Measurements from ENCODE around the gene FANCD2OS. TPM values are rescaled to one million over a fixed set of nuclear protein-coding genes. Genes with fewer than 3 reads are reported as not detected.

The FANCD2OS gene, protein sequence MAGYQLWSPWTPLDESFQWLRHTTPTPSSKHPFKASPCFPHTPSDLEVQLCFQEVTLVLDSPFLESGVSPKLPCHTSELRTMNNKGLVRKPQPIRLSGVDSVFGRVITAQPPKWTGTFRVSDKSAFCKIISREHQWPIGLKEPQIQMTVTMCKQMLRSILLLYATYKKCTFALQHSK
- not detected for total RNA-seq

DNA sequence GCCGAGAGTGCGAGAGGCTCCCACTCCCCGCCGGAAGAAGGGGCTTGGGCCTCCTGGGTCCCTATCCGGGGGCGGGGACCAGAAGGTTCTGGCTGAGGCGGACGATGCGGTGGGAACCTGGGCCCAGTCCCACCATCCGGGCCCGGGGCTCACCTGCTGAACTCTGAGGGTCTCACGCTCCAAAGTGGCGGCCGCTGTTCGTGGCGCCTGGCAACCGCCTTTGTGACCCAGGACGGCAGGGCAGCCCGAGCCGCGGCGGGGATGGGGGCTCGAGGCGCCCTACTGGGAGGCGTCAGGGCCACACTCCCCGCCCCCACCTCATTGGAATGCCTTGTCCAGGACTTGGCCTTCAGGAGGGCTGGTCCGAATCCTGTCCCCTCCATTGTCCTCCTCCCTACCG lies at the start of gene FANCD2OS:
FANCD2OS (minus strand) TSS at position 165 of the 400 bp plus-strand sequence. CDS start 3,481 bp downstream, outside the sequence.
- WGBS, 2 donors, result 51 to 66% methylated on average over 7 to 27 of the region's 28 CpGs
- Histone ChIP-seq H3K4me1 (no peaks in the 10 kb centered on the region), H3K27ac (no peak within 1 kb of the TSS), H3K4me3 (replicated peaks in 1 of 3) (no peak within 1 kb of the TSS), H3K27me3 (no peaks in the 10 kb centered on the region), H3K36me3 (no peaks in the 10 kb centered on the region), H3K9me3 (no peaks in the 10 kb centered on the region)
- no peak for DNase-seq
- intact Hi-C loops (cut with DNase I), result no loop called here
- no peak for TF ChIP-seq POLR2A (IDR thresholded peaks at IDR 0.05)
- TF ChIP-seq, protein P1, sequence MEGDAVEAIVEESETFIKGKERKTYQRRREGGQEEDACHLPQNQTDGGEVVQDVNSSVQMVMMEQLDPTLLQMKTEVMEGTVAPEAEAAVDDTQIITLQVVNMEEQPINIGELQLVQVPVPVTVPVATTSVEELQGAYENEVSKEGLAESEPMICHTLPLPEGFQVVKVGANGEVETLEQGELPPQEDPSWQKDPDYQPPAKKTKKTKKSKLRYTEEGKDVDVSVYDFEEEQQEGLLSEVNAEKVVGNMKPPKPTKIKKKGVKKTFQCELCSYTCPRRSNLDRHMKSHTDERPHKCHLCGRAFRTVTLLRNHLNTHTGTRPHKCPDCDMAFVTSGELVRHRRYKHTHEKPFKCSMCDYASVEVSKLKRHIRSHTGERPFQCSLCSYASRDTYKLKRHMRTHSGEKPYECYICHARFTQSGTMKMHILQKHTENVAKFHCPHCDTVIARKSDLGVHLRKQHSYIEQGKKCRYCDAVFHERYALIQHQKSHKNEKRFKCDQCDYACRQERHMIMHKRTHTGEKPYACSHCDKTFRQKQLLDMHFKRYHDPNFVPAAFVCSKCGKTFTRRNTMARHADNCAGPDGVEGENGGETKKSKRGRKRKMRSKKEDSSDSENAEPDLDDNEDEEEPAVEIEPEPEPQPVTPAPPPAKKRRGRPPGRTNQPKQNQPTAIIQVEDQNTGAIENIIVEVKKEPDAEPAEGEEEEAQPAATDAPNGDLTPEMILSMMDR (IDR thresholded peaks at IDR 0.05), result no peak

DNA sequence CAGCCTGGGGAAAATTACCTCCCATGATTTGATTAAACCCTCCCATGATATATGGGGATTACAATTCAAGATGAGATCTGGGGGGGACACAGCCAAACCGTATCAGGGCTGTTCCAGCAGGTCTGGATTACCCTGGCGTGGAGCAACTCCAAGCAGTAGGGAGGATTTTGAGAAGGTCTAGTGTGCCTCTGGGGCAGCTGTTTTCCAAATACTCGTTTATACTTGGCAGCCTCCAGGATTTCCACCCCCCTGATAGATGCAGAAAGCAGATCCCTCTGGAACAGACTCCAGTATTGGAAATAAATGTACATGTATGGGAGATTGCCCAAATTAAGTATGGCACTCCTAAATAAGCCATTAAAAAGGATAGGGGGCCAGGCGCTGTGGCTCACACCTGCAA lies 49.0 kb upstream of the FANCD2OS start:
- DNase-seq, result no peak
- no peak overlapping the region for H3K27ac ChIP-seq
- no peaks in the 10 kb centered on the region for H3K4me1 ChIP-seq
- WGBS, 2 donors, result 70 to 71% methylated on average over 4 of the region's 4 CpGs
- TF ChIP-seq POLR2A (IDR thresholded peaks at IDR 0.05), result no peak
- TF ChIP-seq, protein P1 (IDR thresholded peaks at IDR 0.05), result no peak
- H3K9me3 ChIP-seq, result no peaks in the 10 kb centered on the region
- no peak overlapping the region for H3K4me3 ChIP-seq (replicated peaks in 1 of 3)
- intact Hi-C loops (cut with DNase I), result no loop called here
- H3K27me3 ChIP-seq, result no peaks in the 10 kb centered on the region
- peaks cover 7 to 14% of the 10 kb centered on the region in 2 donors for H3K36me3 ChIP-seq

DNA sequence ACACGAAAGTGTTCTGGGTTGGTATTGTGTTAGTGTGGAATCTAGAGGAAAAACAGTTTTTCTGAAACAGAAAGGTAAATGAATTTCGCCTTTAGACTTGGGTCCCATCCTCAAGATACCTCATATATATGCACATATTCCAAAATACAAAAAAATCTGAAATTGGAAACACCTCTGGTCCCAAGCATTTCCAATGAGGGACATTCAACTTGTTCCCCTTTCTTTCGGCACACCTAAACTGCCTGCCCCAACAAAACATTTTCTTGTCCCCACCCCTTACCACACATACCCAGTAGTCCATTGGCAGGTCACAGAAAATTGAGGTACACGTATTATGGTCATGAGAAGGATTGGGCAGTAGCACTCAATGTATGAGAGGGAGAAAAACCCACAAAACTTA lies 47.6 kb upstream of the FANCD2OS start:
- no peaks in the 10 kb centered on the region for H3K9me3 ChIP-seq
- H3K4me1 ChIP-seq, result no peaks in the 10 kb centered on the region
- WGBS, 2 donors, result 93 to 97% methylated on average over 4 of the region's 4 CpGs
- no peak overlapping the region for H3K27ac ChIP-seq
- H3K36me3 ChIP-seq, result peaks cover 7 to 28% of the 10 kb centered on the region in 2 donors
- H3K4me3 ChIP-seq (replicated peaks in 1 of 3), result no peak overlapping the region
- no peak for DNase-seq
- TF ChIP-seq, protein P1 (IDR thresholded peaks at IDR 0.05), result no peak
- no peak for TF ChIP-seq POLR2A (IDR thresholded peaks at IDR 0.05)
- no peaks in the 10 kb centered on the region for H3K27me3 ChIP-seq
- intact Hi-C loops (cut with DNase I), result no loop called here

DNA sequence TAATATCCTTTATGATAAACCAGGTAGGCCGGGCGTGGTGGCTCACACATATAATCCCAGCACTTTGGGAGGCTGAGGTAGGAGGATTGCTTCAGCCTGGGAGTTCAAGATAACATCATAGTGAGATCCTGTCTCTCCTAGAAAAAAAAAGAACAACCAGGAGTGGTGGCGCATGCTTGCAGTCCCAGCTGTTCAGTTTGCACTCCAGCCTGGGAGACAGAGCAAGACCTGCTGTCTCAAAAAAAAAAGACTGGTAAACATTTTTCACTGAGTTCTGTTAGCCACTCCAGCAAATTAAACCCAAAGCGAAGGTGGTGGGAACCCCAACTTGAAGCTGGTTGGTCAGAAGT lies 47.0 kb upstream of the FANCD2OS start:
- intact Hi-C loops (cut with DNase I), result no loop called here
- Histone ChIP-seq H3K4me3 (replicated peaks in 1 of 3) (no peak overlapping the region), H3K9me3 (no peaks in the 10 kb centered on the region), H3K27ac (no peak overlapping the region), H3K4me1 (no peaks in the 10 kb centered on the region), H3K27me3 (no peaks in the 10 kb centered on the region), H3K36me3 (peaks cover 12 to 33% of the 10 kb centered on the region in 2 donors)
- 90 to 97% methylated on average over 4 of the region's 4 CpGs for WGBS, 2 donors
- no peak for DNase-seq
- TF ChIP-seq, protein P1 (IDR thresholded peaks at IDR 0.05), result no peak
- TF ChIP-seq POLR2A (IDR thresholded peaks at IDR 0.05), result no peak

DNA sequence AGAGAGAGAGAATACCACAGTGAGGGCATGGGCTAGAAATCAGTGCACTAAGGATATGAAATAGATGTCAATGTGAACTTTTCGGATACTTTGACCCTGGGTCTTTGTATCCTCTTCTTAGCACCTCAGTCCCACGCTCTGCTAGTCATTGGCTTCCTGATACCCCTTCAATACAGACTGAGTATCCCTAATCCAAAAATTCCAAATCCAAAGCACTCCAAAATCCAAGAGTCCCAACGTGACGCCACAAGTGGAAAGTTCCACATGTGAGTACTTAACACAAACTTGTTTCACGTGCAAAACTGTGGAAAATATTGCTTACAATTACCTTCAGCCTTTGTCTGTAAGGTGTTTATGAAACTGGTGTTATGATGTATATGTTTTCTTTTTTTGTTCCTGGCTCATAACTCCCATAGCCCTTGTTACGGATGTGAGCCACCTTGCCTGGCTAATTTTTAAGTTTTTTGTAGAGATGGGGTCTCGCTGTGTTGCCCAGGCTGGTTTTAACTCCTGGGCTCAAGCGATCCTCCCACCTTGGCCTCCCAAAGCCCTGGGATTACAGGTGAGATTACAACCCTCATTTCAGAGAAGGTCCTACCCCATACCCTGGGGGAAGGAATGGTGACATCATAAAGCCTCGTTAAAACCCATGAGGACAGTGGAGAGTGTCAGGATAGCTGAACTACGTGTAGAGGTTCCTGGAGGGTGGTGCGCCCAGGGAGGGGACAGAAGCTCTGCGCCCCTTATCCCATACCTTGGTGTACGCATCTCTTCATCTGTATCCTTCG lies 46.5 kb upstream of the FANCD2OS start:
- H3K9me3 ChIP-seq, result no peaks in the 10 kb centered on the region
- intact Hi-C loops (cut with DNase I), result no loop called here
- no peak overlapping the region for H3K27ac ChIP-seq
- WGBS, 2 donors, result 92 to 94% methylated on average over 14 of the region's 14 CpGs
- H3K27me3 ChIP-seq, result no peaks in the 10 kb centered on the region
- peaks cover 18 to 39% of the 10 kb centered on the region in 2 donors for H3K36me3 ChIP-seq
- no peak for DNase-seq
- H3K4me1 ChIP-seq, result no peaks in the 10 kb centered on the region
- no peak overlapping the region for H3K4me3 ChIP-seq (replicated peaks in 1 of 3)
- TF ChIP-seq, protein P1 (IDR thresholded peaks at IDR 0.05), result no peak
- no peak for TF ChIP-seq POLR2A (IDR thresholded peaks at IDR 0.05)

Data from thyroid gland (tissue), 4 donors.